CD4-positive, alpha-beta T cell treated with Interferon alpha-2 for 1 hour (primary cell): ENCODE data around the gene CLCN6.

ENCODE experiments used
- DNase-seq, 2 donors: peaks; one replicate each; pipeline ENCODE4 v3.0.0-alpha.2; 2020 to 2022

Gene CLCN6

DNA sequence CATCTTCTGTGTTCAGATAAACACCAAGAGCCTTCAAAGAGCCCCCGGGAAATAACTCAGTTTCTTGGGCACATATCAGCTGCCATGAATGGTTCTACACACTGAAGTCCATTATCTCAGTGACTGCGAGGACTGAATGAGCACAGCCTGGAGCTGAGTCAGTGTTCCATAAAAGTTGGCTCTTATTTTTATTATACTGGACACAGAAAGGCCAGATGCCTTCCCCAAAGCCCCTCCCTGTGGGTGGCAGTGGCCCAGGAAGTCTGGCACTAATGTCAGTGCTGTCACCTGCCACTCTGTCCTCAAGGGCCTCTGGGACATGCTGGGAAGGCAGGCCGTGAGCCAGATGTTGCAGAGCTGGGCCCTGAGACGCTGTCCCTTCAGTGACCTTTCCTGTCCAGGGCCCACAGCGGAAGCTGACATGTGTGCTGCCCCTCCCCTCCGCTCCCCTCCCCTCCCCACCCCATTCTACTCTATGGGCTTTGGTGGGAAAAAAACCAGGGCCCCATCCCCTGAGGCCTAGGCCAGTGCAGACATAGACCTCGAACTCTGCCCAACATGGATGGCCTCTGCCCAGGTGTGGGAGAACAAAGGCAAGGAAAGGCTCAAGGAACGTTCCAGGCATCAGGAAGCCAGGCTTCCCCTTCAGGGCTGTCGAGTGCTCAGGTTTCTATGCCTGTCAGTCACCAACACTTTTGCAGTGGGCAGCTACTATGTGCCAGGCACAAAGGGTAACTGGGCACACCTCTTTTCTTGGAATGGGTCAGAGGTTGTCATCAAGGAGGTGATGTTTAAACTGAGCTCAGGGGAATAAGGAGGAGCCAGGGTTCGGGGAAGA is 75.1 kb downstream of the CLCN6 start:
- DNase-seq = no peak

DNA sequence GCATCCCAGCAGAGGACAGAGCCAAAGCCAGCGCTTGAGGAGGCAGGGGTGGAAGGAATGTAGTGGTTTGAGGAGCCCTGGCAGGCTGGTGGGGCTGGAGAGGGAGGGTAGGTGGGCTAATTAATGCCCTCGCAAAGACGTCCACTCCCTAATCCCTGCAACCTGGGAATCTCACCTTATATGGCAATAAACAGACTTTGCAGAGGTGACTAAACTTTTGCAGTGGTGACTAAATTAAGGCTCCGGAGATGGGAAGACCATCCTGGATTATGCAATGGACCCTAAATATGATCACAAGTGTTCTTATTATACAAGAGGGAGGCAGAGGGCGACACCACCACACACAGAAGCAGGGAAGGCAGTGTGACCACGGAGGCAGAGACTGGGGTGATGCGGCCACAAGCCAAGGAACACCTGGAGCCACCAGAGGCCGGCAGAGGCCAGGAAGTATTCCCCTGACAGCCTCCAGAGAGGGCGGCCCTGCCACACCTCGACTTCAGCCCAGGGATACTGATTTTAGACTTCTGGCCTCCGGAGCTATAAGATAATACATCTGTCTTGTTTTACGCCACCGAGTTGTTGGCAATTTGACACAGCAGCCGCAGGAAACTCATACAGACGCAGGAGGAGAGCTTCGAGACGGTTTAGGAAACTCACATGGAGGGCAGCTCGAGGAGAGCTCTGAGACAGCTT is 75.9 kb downstream of the CLCN6 start:
- DNase-seq = no peak

DNA sequence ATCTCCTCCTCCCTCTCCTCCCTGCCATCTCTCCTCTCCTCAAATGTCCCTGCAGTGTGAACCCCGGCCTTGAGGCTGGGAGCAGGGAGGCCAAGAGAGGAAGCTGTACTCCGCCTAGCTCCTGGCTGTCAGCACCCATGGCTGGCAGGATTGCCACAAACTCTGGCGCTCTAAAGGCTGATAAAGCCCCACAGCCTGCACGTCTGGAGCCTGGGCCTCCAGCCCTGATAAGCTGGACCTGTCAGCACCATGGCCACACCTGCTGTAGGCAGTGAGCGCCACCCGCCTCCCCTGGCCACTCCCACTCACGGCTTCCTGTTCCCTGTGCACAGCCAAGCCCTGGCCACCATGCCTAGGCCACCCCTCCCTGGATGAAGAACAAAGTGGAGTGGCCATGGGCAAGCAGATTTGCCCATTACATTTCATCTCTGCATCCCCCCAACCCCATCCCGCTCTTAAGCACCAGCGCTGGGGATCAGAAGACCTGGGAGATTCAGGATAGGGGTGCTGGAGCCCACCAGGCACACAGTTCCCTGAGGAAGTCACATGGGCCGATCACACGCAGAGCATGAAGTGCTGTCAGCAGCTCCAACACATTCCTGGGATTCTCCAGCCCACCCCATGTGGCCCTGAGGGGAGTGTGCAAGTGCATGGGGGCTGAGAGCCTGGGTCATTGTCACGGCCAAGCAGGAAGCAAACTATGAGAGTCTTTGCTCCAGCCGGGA is 77.0 kb downstream of the CLCN6 start:
- DNase-seq = no peak

DNA sequence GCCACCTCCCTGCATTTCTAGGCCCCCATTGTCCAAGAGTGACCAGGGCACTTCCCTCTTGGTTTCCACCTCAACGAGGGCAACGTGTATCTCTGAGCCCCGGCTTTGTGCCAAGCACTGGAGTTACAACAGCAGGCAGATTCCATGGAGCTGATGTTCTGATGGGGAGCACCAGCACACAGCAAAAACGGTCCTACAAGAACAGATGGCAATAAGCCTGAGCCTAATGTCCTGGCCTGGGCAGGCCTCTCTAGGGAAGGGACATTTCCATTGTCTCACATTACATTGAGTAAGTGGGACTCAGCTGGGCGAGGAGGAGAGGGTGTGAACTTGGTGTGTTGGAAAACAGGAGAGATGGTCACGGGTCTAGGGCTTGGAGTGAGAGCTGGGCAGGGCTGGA is 79.9 kb downstream of the CLCN6 start:
- no peak for DNase-seq

DNA sequence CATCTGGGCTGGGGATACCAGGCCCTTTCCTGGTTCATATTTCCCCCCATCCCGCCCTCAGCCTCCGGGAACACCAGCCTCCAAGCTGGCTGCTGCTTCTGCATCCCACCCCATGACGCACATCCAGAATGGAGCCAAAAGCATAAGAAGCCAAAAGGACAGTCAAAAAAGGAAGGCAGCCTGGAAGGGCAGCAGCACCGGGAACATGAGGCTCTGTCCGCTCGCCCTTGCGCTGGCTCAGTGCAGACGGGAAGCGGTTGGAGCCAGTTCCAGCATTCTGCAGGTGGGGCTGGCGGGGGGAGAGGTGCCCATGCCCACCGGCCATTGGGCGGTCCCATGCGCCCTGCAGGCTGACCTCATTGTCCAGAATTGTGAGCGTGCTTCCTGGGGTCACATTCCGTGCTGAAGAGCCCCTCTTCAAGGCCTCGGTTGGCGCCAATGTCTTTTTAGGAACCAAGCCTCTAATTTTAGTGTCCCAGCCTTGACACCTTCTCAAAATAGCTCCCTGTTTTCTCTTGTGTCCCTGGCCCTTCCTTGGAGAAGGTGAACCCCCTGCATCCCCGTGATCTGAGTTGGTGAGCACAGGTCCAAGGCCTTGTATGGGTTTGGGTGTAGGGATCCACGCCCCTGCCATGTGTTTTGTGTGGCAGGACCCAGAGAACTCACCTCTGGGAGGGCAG is 81.1 kb downstream of the CLCN6 start:
- DNase-seq = no peak

DNA sequence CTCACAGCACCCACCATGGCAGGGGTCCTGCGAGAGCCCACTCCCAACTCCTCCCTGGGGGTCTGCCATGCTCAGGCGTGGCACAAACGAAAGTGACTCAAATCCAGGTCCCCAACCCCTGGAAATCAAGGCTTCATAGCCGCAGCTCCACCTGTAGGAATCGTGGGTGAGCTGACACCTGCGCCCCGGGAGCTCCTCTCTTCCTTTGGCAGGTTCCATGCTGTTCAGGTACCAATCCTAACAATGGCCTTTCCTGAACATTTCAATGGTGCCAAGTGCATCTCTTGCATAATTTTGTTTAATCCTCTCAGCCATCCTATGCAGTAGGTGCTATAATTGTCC is 81.6 kb downstream of the CLCN6 start:
- no peak for DNase-seq

DNA sequence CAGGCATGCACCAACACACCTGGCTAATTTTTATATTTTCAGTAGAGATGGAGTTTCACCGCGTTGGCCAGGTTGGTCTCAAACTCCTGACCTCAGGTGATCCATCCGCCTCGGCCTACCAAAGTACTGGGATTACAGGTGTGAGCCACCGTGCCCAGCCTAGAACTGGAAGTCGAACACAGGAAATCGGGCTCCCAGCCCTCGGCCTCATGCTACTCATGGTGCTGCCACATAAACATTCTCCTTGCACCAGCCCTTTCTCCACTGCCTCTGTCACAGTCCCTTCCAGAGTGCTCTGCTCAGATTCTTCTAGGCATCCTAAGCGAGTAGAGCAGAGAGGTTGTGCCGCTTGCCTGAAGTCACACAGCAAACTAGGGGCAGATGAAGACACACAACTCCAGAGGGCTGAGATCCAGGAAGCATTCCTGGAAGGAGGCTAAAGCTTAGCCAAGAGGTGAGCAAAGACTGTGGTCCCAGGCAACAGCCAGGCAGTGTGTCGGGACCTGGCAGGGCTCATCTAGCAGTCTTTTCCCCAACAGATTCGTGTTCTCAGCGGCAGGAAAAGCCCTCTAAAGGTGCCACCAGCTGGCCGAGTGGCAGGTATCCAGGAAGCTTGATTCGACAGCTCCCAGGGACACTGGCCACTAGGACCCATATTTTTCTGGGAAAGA is 82.3 kb downstream of the CLCN6 start:
- no peak for DNase-seq

DNA sequence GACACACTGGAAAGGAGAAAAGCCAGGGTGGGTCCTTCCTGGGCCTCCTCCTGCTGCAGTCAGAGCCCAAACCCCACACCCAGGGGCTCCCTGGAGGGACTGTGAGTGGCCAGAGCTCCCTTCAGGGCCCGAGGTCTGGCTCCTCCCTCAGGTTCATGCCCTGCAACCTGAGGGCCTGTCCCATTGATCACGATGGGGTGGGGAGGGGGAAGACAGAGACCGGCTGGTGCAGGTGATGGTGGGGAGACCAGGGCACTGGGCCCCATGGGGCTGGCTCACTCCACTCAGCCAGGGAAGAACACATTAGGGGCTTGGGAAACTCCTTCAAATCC is 82.9 kb downstream of the CLCN6 start:
- no peak for DNase-seq

DNA sequence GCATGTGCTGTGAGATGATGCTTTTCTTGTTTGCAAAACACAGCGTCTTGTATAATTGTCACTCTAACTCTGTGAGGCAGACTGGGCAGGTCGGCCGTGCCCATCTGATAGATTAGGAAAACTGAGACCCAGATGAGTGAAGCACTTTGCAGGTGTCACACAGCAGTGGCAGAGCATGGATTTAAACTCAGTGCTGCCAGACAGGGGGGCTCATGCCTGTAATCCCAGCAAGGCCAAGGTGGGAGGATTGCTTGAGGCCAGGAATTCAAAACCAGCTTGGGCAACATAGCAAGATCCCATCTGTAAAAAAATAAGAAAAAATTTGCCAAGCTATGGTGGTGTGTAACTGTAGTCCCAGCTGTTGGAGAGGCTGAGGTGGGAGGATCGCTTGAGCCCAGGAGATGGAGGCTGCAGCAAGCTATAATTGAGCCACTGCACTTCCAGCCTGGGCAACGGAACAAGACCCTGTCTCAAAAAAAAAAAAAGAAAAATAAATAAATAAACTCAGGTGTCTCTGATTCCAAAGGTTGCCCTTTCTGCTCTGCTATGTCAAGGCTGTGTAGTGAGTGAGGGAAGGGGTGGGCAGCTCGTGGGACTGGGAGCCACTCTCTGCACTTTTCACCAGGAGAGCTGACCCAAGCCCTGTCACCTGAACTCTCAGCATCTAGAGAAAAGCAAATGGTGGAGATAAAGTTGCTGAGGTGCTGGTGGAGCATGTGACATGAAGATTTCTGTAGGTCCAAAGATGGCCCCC is 85.6 kb downstream of the CLCN6 start:
- DNase-seq = no peak
